ENCODE results near the gene TIPRL. TPM values are rescaled to one million over a fixed set of nuclear protein-coding genes. Genes with fewer than 3 reads are reported as not detected.

The TIPRL gene
- total and polyA plus RNA-seq, 12 donors: 9.3 to 59.3 (median 28.3) TPM

- no peak for TF ChIP-seq POLR2A (IDR thresholded peaks at IDR 0.05)
- TF ChIP-seq, protein P1, sequence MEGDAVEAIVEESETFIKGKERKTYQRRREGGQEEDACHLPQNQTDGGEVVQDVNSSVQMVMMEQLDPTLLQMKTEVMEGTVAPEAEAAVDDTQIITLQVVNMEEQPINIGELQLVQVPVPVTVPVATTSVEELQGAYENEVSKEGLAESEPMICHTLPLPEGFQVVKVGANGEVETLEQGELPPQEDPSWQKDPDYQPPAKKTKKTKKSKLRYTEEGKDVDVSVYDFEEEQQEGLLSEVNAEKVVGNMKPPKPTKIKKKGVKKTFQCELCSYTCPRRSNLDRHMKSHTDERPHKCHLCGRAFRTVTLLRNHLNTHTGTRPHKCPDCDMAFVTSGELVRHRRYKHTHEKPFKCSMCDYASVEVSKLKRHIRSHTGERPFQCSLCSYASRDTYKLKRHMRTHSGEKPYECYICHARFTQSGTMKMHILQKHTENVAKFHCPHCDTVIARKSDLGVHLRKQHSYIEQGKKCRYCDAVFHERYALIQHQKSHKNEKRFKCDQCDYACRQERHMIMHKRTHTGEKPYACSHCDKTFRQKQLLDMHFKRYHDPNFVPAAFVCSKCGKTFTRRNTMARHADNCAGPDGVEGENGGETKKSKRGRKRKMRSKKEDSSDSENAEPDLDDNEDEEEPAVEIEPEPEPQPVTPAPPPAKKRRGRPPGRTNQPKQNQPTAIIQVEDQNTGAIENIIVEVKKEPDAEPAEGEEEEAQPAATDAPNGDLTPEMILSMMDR (IDR thresholded peaks at IDR 0.05): no peak
- intact Hi-C loops (cut with DNase I): no loop called here
- H3K36me3 ChIP-seq (replicated peaks in 1 of 2): no peaks in the 10 kb centered on the region
- 79 to 92% (median 86%) methylated on average over 4 of the region's 4 CpGs for WGBS, 4 donors
- no peak overlapping the region for H3K27ac ChIP-seq
- H3K4me1 ChIP-seq (replicated peaks in 1 of 2): no peaks in the 10 kb centered on the region
- no peaks in the 10 kb centered on the region for H3K9me3 ChIP-seq (replicated peaks in 1 of 3)
- no peaks in the 10 kb centered on the region for H3K27me3 ChIP-seq
- H3K4me3 ChIP-seq: no peak overlapping the region
- no peak for DNase-seq
Observed at GRCh38 chr1:168216171-168216570, 37.4 kb downstream of the TIPRL start.

GRCh38 chr1:168217664-168218063, 38.9 kb downstream of the TIPRL start:
- Histone ChIP-seq H3K27me3 (no peaks in the 10 kb centered on the region), H3K36me3 (replicated peaks in 1 of 2) (no peaks in the 10 kb centered on the region), H3K9me3 (replicated peaks in 1 of 3) (no peaks in the 10 kb centered on the region), H3K27ac (no peak overlapping the region), H3K4me1 (replicated peaks in 1 of 2) (no peaks in the 10 kb centered on the region), H3K4me3 (no peak overlapping the region)
- DNase-seq: no peak
- intact Hi-C loops (cut with DNase I): no loop called here
- 85 to 99% (median 95%) methylated on average over 4 of the region's 4 CpGs for WGBS, 4 donors
- TF ChIP-seq, protein P1 (IDR thresholded peaks at IDR 0.05): no peak
- TF ChIP-seq POLR2A (IDR thresholded peaks at IDR 0.05): no peak

DNA sequence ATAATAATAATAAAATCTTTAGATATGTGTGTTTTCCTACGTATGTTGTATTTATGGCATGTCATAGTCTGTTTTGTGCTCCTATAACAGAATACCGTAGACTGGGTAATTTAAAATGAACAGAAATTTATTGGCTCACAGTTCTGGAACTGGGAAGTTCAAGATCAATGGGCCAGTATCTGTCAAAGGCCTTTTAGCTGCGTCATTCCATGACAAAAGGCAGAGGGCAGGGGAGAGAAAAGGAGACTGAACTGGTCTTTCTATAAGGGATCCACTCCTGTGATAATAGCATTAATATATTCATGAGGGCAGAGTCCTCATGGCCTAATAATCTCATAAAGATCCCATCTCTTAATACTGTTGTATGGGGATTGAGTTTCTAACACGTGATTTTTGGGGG, 39.9 kb downstream of the TIPRL start:
- TF ChIP-seq, protein P1 (IDR thresholded peaks at IDR 0.05): no peak
- no peak for TF ChIP-seq POLR2A (IDR thresholded peaks at IDR 0.05)

DNA sequence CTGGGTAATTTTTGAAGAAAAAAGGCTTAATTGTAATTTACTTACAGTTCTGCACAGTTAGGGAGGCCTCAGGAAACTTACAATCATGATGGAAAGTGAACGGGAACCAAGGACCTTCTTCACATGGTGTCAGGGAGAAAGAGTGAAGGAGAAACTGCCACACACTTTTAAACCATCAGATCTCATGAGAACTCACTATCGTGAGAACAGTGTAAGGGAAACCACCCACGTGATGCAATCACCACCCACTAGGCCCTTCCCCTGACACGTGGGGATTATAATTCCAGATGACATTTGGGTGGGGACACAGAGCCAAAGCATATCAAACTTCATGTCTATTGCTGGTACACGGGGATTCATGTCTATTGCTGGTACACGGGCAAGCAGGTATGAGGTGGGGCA, 41.7 kb downstream of the TIPRL start:
- Histone ChIP-seq H3K9me3 (replicated peaks in 1 of 3) (no peaks in the 10 kb centered on the region), H3K36me3 (replicated peaks in 1 of 2) (no peaks in the 10 kb centered on the region), H3K27ac (no peak overlapping the region), H3K4me3 (no peak overlapping the region), H3K4me1 (replicated peaks in 1 of 2) (peaks cover 0 to 6% of the 10 kb centered on the region in 2 donors), H3K27me3 (no peaks in the 10 kb centered on the region)
- 65 to 73% (median 71%) methylated on average over 5 to 6 of the region's 6 CpGs for WGBS, 4 donors
- TF ChIP-seq, protein P1 (IDR thresholded peaks at IDR 0.05): no peak
- no peak for TF ChIP-seq POLR2A (IDR thresholded peaks at IDR 0.05)
- DNase-seq: no peak
- intact Hi-C loops (cut with DNase I): no loop called here

More for the DNA sequence above, 39.9 kb downstream of the TIPRL start:
- DNase-seq: no peak
- H3K4me3 ChIP-seq: no peak overlapping the region
- no peak overlapping the region for H3K27ac ChIP-seq
- no peaks in the 10 kb centered on the region for H3K36me3 ChIP-seq (replicated peaks in 1 of 2)
- no peaks in the 10 kb centered on the region for H3K9me3 ChIP-seq (replicated peaks in 1 of 3)
- H3K4me1 ChIP-seq (replicated peaks in 1 of 2): no peaks in the 10 kb centered on the region
- WGBS, 4 donors: 80 to 85% (median 83%) methylated on average over 4 of the region's 4 CpGs
- intact Hi-C loops (cut with DNase I): no loop called here
- no peaks in the 10 kb centered on the region for H3K27me3 ChIP-seq
